DOHH2 (cell line): ENCODE results near the gene SPRR2D.

Source experiments
- H3F3A ChIP-seq: fragments of 200-600 bp; sonication (generic), shearing (Covaris generic); 2 replicates; pipeline ENCODE4 v1.6.0; 2016; ENCODE audit warnings: antibody characterized with exemption, mild to moderate bottlenecking; ENCODE audit not compliant: control insufficient read depth, insufficient read depth
- H3K27ac ChIP-seq: fragments of 200-600 bp; sonication (generic); 2 replicates; pipeline ENCODE4 v1.5.1; 2014; ENCODE audit warnings: low read depth, mild to moderate bottlenecking, low read length, moderate library complexity
- H3K27me3 ChIP-seq: fragments of 200-600 bp; sonication (generic); 2 replicates; pipeline ENCODE4 v1.6.1; 2014; ENCODE audit warnings: mild to moderate bottlenecking, low read length, mixed read lengths; ENCODE audit not compliant: control insufficient read depth
- H3K36me3 ChIP-seq: fragments of 200-600 bp; sonication (generic); 2 replicates; pipeline ENCODE4 v1.6.1; 2014; ENCODE audit warnings: mild to moderate bottlenecking, low read length, moderate library complexity, mixed read lengths; ENCODE audit not compliant: control insufficient read depth
- H3K4me1 ChIP-seq: fragments of 200-600 bp; sonication (generic); 2 replicates; pipeline ENCODE4 v1.6.1; 2014; ENCODE audit warnings: mild to moderate bottlenecking, low read length, mixed read lengths; ENCODE audit not compliant: control insufficient read depth
- H3K4me2 ChIP-seq: fragments of 200-600 bp; sonication (generic); 2 replicates; pipeline ENCODE4 v1.6.0; 2014; ENCODE audit warnings: mild to moderate bottlenecking, low read length, moderate library complexity
- H3K4me3 ChIP-seq: fragments of 200-600 bp; sonication (generic); 2 replicates; pipeline ENCODE4 v1.5.1; 2014; ENCODE audit warnings: mild to moderate bottlenecking, low read length, mixed read lengths
- H3K79me2 ChIP-seq: fragments of 200-600 bp; sonication (generic); 2 replicates; pipeline ENCODE4 v1.6.1; 2014; ENCODE audit warnings: mild to moderate bottlenecking, low read length, mixed read lengths; ENCODE audit not compliant: control insufficient read depth
- H3K9me2 ChIP-seq: fragments of 200-600 bp; sonication (generic); replicated peaks from 2 replicates; pipeline ENCODE4 v1.6.1; 2014; ENCODE audit warnings: mild to moderate bottlenecking, low read length, mixed read lengths; ENCODE audit not compliant: control insufficient read depth
- H3K9me3 ChIP-seq: fragments of 200-600 bp; sonication (generic); 2 replicates; pipeline ENCODE4 v1.6.1; 2014; ENCODE audit warnings: antibody characterized with exemption, low read length, mixed read lengths; ENCODE audit not compliant: control insufficient read depth, insufficient read depth
- H4K20me1 ChIP-seq: fragments of 200-600 bp; sonication (generic); 2 replicates; pipeline ENCODE4 v1.6.0; 2014; ENCODE audit warnings: low read depth, mild to moderate bottlenecking, antibody characterized with exemption, low read length, moderate library complexity; ENCODE audit not compliant: control insufficient read depth, insufficient read depth
- CTCF ChIP-seq: fragments of 200-600 bp; sonication (generic); IDR thresholded peaks from one replicate; pipeline ENCODE4 v1.5.1; 2014; ENCODE audit warnings: antibody characterized with exemption, mild to moderate bottlenecking, low read depth, low read length; ENCODE audit not compliant: poor library complexity, severe bottlenecking
- EZH2phosphoT487 ChIP-seq: fragments of 200-600 bp; sonication (generic); IDR thresholded peaks from 2 replicates; pipeline ENCODE4 v1.6.1; 2017; ENCODE audit warnings: borderline replicate concordance, mild to moderate bottlenecking, antibody characterized with exemption, low read length, moderate library complexity, mixed read lengths

SPRR2D gene

GRCh38 chr1:152995842-152996241 is 45.1 kb downstream of the SPRR2D start:
- no peaks in the 10 kb centered on the region for H3K79me2 ChIP-seq
- no peaks in the 10 kb centered on the region for H3K9me3 ChIP-seq
- no peaks in the 10 kb centered on the region for H3K36me3 ChIP-seq
- H3K27me3 ChIP-seq = no peaks in the 10 kb centered on the region
- no peaks in the 10 kb centered on the region for H3F3A ChIP-seq
- H4K20me1 ChIP-seq = no peaks in the 10 kb centered on the region
- no peak overlapping the region for H3K4me2 ChIP-seq
- TF ChIP-seq CTCF (no peak), EZH2phosphoT487 (no peak)
- no peaks in the 10 kb centered on the region for H3K9me2 ChIP-seq
- H3K27ac ChIP-seq = no peak overlapping the region
- no peak overlapping the region for H3K4me3 ChIP-seq
- no peaks in the 10 kb centered on the region for H3K4me1 ChIP-seq

- no peaks in the 10 kb centered on the region for H3K9me3 ChIP-seq
- no peaks in the 10 kb centered on the region for H3K27me3 ChIP-seq
- no peaks in the 10 kb centered on the region for H3K9me2 ChIP-seq
- no peak overlapping the region for H3K27ac ChIP-seq
- H3F3A ChIP-seq = no peaks in the 10 kb centered on the region
- H3K4me1 ChIP-seq = no peaks in the 10 kb centered on the region
- H4K20me1 ChIP-seq = no peaks in the 10 kb centered on the region
- H3K4me3 ChIP-seq = no peak overlapping the region
- no peak overlapping the region for H3K4me2 ChIP-seq
- H3K36me3 ChIP-seq = no peaks in the 10 kb centered on the region
- H3K79me2 ChIP-seq = no peaks in the 10 kb centered on the region
- TF ChIP-seq EZH2phosphoT487 = no peak
- no peak for TF ChIP-seq CTCF
Observed at GRCh38 chr1:152993186-152993585, 47.7 kb downstream of the SPRR2D start.
